Measurements from ENCODE around the gene HEATR1. TPM values are rescaled to one million over a fixed set of nuclear protein-coding genes. Genes with fewer than 3 reads are reported as not detected.

The HEATR1 gene, protein sequence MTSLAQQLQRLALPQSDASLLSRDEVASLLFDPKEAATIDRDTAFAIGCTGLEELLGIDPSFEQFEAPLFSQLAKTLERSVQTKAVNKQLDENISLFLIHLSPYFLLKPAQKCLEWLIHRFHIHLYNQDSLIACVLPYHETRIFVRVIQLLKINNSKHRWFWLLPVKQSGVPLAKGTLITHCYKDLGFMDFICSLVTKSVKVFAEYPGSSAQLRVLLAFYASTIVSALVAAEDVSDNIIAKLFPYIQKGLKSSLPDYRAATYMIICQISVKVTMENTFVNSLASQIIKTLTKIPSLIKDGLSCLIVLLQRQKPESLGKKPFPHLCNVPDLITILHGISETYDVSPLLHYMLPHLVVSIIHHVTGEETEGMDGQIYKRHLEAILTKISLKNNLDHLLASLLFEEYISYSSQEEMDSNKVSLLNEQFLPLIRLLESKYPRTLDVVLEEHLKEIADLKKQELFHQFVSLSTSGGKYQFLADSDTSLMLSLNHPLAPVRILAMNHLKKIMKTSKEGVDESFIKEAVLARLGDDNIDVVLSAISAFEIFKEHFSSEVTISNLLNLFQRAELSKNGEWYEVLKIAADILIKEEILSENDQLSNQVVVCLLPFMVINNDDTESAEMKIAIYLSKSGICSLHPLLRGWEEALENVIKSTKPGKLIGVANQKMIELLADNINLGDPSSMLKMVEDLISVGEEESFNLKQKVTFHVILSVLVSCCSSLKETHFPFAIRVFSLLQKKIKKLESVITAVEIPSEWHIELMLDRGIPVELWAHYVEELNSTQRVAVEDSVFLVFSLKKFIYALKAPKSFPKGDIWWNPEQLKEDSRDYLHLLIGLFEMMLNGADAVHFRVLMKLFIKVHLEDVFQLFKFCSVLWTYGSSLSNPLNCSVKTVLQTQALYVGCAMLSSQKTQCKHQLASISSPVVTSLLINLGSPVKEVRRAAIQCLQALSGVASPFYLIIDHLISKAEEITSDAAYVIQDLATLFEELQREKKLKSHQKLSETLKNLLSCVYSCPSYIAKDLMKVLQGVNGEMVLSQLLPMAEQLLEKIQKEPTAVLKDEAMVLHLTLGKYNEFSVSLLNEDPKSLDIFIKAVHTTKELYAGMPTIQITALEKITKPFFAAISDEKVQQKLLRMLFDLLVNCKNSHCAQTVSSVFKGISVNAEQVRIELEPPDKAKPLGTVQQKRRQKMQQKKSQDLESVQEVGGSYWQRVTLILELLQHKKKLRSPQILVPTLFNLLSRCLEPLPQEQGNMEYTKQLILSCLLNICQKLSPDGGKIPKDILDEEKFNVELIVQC (N-terminal part only)
- polyA plus RNA-seq (2013, experiment 1 of 2) = 9.3 TPM
- 8.7 TPM for polyA plus RNA-seq (2013, experiment 2 of 2)

- Histone ChIP-seq H2AFZ (ENCODE audit: low read depth, low read length) (peak within 1 kb of the TSS; percentile 72), H2BK12ac (ENCODE audit: low read length in 2 of 2) (no peak within 1 kb of the TSS), H2BK15ac (ENCODE audit: low read depth, poor library complexity, severe bottlenecking) (no peak within 1 kb of the TSS), H3K79me1 (replicated peaks; ENCODE audit: low read length, poor library complexity, severe bottlenecking) (peaks cover 10% of the 10 kb centered on the region), H4K91ac (ENCODE audit: low read length) (no peak within 1 kb of the TSS), H3K23ac (ENCODE audit: low read length in 2 of 2) (no peak within 1 kb of the TSS), H3K36me3 (ENCODE audit: control insufficient read depth in 1 of 2, insufficient read depth in 2 of 2, low read depth in 1 of 2, low read length in 2 of 2) (peaks cover 12 to 22% of the 10 kb centered on the region in 2 experiments), H2BK120ac (ENCODE audit: low read depth, low read length) (peak within 1 kb of the TSS; percentile 57), H3K27ac (ENCODE audit: low read length, poor library complexity, severe bottlenecking) (peak within 1 kb of the TSS; percentile 73), H2AK5ac (ENCODE audit: low read length, severe bottlenecking) (no peak within 1 kb of the TSS), H3K14ac (ENCODE audit: low read length in 2 of 2) (no peak within 1 kb of the TSS), H3K18ac (ENCODE audit: low read depth in 1 of 2, low read length in 2 of 2) (peak within 1 kb of the TSS; percentile 46 to 72), H3K4ac (ENCODE audit: low read depth in 1 of 2, low read length in 2 of 2) (no peak within 1 kb of the TSS), H3K4me3 (ENCODE audit: insufficient read depth in 1 of 2, low read depth in 1 of 2, low read length in 2 of 2) (peak within 1 kb of the TSS; percentile 75 to 99), H3K9ac (ENCODE audit: low read length) (peak within 1 kb of the TSS; percentile 97), H3K9me3 (ENCODE audit: control insufficient read depth, low read length) (no peaks in the 10 kb centered on the region), H3K4me1 (ENCODE audit: control insufficient read depth, insufficient read depth, low read depth, low read length) (peaks cover 2% of the 10 kb centered on the region), H3K27me3 (ENCODE audit: control insufficient read depth in 1 of 2, insufficient read depth in 1 of 2, low read length in 2 of 2) (no peaks in the 10 kb centered on the region), H3K4me2 (ENCODE audit: low read length, poor library complexity, severe bottlenecking) (peak within 1 kb of the TSS; percentile 67), H2BK5ac (ENCODE audit: low read depth, low read length, poor library complexity, severe bottlenecking) (peak within 1 kb of the TSS; percentile 61), H4K8ac (ENCODE audit: low read length) (peak within 1 kb of the TSS; percentile 67)
- peak; percentile 97 for DNase-seq
- under 1% methylated on average over 54 of the region's 54 CpGs for WGBS
Observed at GRCh38 chr1:236603991-236604904, at the start of gene HEATR1. Gene HEATR1, minus strand, starts transcription at chr1:236604516. Its CDS starts 421 bp downstream, at chr1:236604095.

DNA sequence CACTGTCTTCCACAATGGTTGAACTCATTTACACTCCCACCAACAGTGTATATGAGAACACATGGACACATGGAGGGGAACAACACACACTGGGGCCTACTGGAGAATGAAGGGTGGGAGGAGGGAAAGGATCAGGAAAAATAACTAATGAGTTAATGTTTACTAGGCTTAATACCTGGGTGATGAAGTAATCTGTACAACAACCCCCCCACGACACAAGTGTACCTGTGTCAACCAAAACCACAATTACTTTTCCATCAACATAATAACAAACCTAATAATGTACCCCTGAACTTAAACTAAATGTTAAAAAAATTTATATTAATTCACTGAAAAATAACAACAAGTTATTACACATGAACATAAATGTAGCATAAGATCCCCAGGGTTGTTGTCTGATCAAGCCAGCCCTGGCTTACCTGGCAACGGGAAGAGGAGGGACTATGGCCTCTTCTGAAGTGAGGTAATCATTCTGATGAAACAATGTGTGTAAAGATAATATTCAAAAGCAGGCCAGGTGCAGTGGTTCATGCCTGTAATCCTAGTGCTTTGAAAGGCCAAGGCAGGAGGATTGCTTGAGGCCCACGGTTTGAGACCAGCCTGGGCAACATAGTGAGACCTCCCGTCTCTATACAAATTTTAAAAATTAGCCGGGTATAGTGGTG, 40.8 kb upstream of the HEATR1 start:
- Histone ChIP-seq H2AK5ac (ENCODE audit: low read length, severe bottlenecking) (no peak overlapping the region), H3K18ac (ENCODE audit: low read depth in 1 of 2, low read length in 2 of 2) (no peak overlapping the region), H2BK120ac (ENCODE audit: low read depth, low read length) (no peak overlapping the region), H2AFZ (ENCODE audit: low read depth, low read length) (no peak overlapping the region), H3K23ac (ENCODE audit: low read length in 2 of 2) (no peak overlapping the region), H3K4me1 (ENCODE audit: control insufficient read depth, insufficient read depth, low read depth, low read length) (no peaks in the 10 kb centered on the region), H3K27ac (ENCODE audit: low read length, poor library complexity, severe bottlenecking) (no peak overlapping the region), H2BK5ac (ENCODE audit: low read depth, low read length, poor library complexity, severe bottlenecking) (no peak overlapping the region), H3K14ac (ENCODE audit: low read length in 2 of 2) (no peak overlapping the region), H3K9ac (ENCODE audit: low read length) (no peak overlapping the region), H3K27me3 (ENCODE audit: control insufficient read depth in 1 of 2, insufficient read depth in 1 of 2, low read length in 2 of 2) (no peaks in the 10 kb centered on the region), H2BK12ac (ENCODE audit: low read length in 2 of 2) (no peak overlapping the region), H4K91ac (ENCODE audit: low read length) (no peak overlapping the region), H3K36me3 (ENCODE audit: control insufficient read depth in 1 of 2, insufficient read depth in 2 of 2, low read depth in 1 of 2, low read length in 2 of 2) (no peaks in the 10 kb centered on the region), H3K79me1 (replicated peaks; ENCODE audit: low read length, poor library complexity, severe bottlenecking) (no peaks in the 10 kb centered on the region), H2BK15ac (ENCODE audit: low read depth, poor library complexity, severe bottlenecking) (no peak overlapping the region), H3K4me2 (ENCODE audit: low read length, poor library complexity, severe bottlenecking) (no peak overlapping the region), H4K8ac (ENCODE audit: low read length) (no peak overlapping the region), H3K4ac (ENCODE audit: low read depth in 1 of 2, low read length in 2 of 2) (no peak overlapping the region), H3K4me3 (ENCODE audit: insufficient read depth in 1 of 2, low read depth in 1 of 2, low read length in 2 of 2) (no peak overlapping the region), H3K9me3 (ENCODE audit: control insufficient read depth, low read length) (no peaks in the 10 kb centered on the region)
- WGBS = 84% methylated on average over 5 of the region's 5 CpGs
- no peak for DNase-seq

GRCh38 chr1:236642763-236643162, 38.4 kb upstream of the HEATR1 start:
- no peaks in the 10 kb centered on the region for H3K27me3 ChIP-seq (ENCODE audit: control insufficient read depth in 1 of 2, insufficient read depth in 1 of 2, low read length in 2 of 2)
- no peak overlapping the region for H2AK5ac ChIP-seq (ENCODE audit: low read length, severe bottlenecking)
- no peaks in the 10 kb centered on the region for H3K79me1 ChIP-seq (replicated peaks; ENCODE audit: low read length, poor library complexity, severe bottlenecking)
- no peak overlapping the region for H2AFZ ChIP-seq (ENCODE audit: low read depth, low read length)
- no peak overlapping the region for H2BK5ac ChIP-seq (ENCODE audit: low read depth, low read length, poor library complexity, severe bottlenecking)
- no peak overlapping the region for H2BK12ac ChIP-seq (ENCODE audit: low read length in 2 of 2)
- DNase-seq = no peak
- H2BK15ac ChIP-seq (ENCODE audit: low read depth, poor library complexity, severe bottlenecking) = no peak overlapping the region
- no peak overlapping the region for H3K18ac ChIP-seq (ENCODE audit: low read depth in 1 of 2, low read length in 2 of 2)
- H3K4ac ChIP-seq (ENCODE audit: low read depth in 1 of 2, low read length in 2 of 2) = no peak overlapping the region
- no peaks in the 10 kb centered on the region for H3K4me1 ChIP-seq (ENCODE audit: control insufficient read depth, insufficient read depth, low read depth, low read length)
- no peaks in the 10 kb centered on the region for H3K9me3 ChIP-seq (ENCODE audit: control insufficient read depth, low read length)
- H4K8ac ChIP-seq (ENCODE audit: low read length) = no peak overlapping the region
- H4K91ac ChIP-seq (ENCODE audit: low read length) = no peak overlapping the region
- no peak overlapping the region for H3K23ac ChIP-seq (ENCODE audit: low read length in 2 of 2)
- no peak overlapping the region for H3K14ac ChIP-seq (ENCODE audit: low read length in 2 of 2)
- no peak overlapping the region for H3K4me2 ChIP-seq (ENCODE audit: low read length, poor library complexity, severe bottlenecking)
- H3K9ac ChIP-seq (ENCODE audit: low read length) = no peak overlapping the region
- H2BK120ac ChIP-seq (ENCODE audit: low read depth, low read length) = no peak overlapping the region
- H3K36me3 ChIP-seq (ENCODE audit: control insufficient read depth in 1 of 2, insufficient read depth in 2 of 2, low read depth in 1 of 2, low read length in 2 of 2) = no peaks in the 10 kb centered on the region
- WGBS = 89% methylated on average over 4 of the region's 4 CpGs
- H3K27ac ChIP-seq (ENCODE audit: low read length, poor library complexity, severe bottlenecking) = no peak overlapping the region
- H3K4me3 ChIP-seq (ENCODE audit: insufficient read depth in 1 of 2, low read depth in 1 of 2, low read length in 2 of 2) = no peak overlapping the region
